Vagina (tissue), 2 donors: ENCODE data around the gene RYR2. TPM values are rescaled to one million over a fixed set of nuclear protein-coding genes. Genes with fewer than 3 reads are reported as not detected.

ENCODE experiments used
- DNase-seq, 2 donors: peaks; one replicate each; pipeline ENCODE4 v3.0.0-alpha.2; 2017; ENCODE audit errors: extremely low spot score in 2 of 2
- H3K27ac ChIP-seq: fragments of 200-600 bp; sonication (generic); one replicate; pipeline ENCODE4 v1.5.1; 2019
- H3K27me3 ChIP-seq: fragments of 200-600 bp; sonication (generic); one replicate; pipeline ENCODE4 v1.5.1; 2019
- H3K36me3 ChIP-seq, 2 donors: fragments of 200-600 bp; sonication (generic); one replicate each; pipeline ENCODE4 v1.5.1; 2017 to 2019
- H3K4me1 ChIP-seq: fragments of 200-600 bp; sonication (generic); one replicate; pipeline ENCODE4 v1.5.1; 2019
- H3K4me3 ChIP-seq, 2 donors: fragments of 200-600 bp; sonication (generic); 1 replicate in 1 of 2; 2 replicates in 1 of 2; pipeline ENCODE4 v1.5.1; 2016 to 2019
- H3K9me3 ChIP-seq: fragments of 200-600 bp; sonication (generic); one replicate; pipeline ENCODE4 v1.5.1; 2019
- POLR2A ChIP-seq, 2 donors: fragments of 450-650 bp; IDR thresholded peaks; one replicate each; pipeline ENCODE4 v1.6.1; 2017; ENCODE audit warnings: antibody characterized with exemption in 2 of 2, mild to moderate bottlenecking in 2 of 2, moderate library complexity in 2 of 2
- POLR2AphosphoS5 ChIP-seq, 2 donors: sonication (generic); formaldehyde crosslinking; IDR thresholded peaks; one replicate each; pipeline ENCODE4 v1.9.0; 2017; ENCODE audit warnings: antibody characterized with exemption in 2 of 2, mild to moderate bottlenecking in 2 of 2, low read depth in 1 of 2; ENCODE audit not compliant: insufficient read depth in 1 of 2
- intact Hi-C: fragments of 100-400 bp; cut with DNase I; formaldehyde crosslinking; loops from one replicate; pipeline ENCODE4 v1.15.1; 2023
- total RNA-seq: library from RNA; depleted of rRNA; stranded (reverse); fragments of >200 nt; gene quantifications from one replicate; pipeline ENCODE4 v1.2.3, GENCODE V29; 2016
- TF ChIP-seq, protein P1 (sequence below), 3 experiments: fragments of 450-650 bp in 2 of 3; fragments of 200-600 bp in 1 of 3; sonication (generic) in 1 of 3; IDR thresholded peaks; one replicate each; pipeline ENCODE4 v1.5.1; 2017 to 2019; ENCODE audit warnings: antibody characterized with exemption in 3 of 3, mild to moderate bottlenecking in 2 of 3, moderate library complexity in 2 of 3

Gene RYR2
- total RNA-seq, 1 donor from 2014 or later = 1.5 TPM

- Histone ChIP-seq H3K9me3 (no peaks in the 10 kb centered on the region), H3K36me3 (no peaks in the 10 kb centered on the region), H3K4me3 (no peak overlapping the region), H3K4me1 (no peaks in the 10 kb centered on the region), H3K27ac (no peak overlapping the region), H3K27me3 (no peaks in the 10 kb centered on the region)
- intact Hi-C loops = no loop called here
- no peak for DNase-seq
- TF ChIP-seq, protein P1, sequence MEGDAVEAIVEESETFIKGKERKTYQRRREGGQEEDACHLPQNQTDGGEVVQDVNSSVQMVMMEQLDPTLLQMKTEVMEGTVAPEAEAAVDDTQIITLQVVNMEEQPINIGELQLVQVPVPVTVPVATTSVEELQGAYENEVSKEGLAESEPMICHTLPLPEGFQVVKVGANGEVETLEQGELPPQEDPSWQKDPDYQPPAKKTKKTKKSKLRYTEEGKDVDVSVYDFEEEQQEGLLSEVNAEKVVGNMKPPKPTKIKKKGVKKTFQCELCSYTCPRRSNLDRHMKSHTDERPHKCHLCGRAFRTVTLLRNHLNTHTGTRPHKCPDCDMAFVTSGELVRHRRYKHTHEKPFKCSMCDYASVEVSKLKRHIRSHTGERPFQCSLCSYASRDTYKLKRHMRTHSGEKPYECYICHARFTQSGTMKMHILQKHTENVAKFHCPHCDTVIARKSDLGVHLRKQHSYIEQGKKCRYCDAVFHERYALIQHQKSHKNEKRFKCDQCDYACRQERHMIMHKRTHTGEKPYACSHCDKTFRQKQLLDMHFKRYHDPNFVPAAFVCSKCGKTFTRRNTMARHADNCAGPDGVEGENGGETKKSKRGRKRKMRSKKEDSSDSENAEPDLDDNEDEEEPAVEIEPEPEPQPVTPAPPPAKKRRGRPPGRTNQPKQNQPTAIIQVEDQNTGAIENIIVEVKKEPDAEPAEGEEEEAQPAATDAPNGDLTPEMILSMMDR (IDR thresholded peaks at IDR 0.05) = no peak
- no peak for TF ChIP-seq POLR2AphosphoS5 (IDR thresholded peaks at IDR 0.05; ENCODE audit: insufficient read depth in 1 of 2, low read depth in 1 of 2)
- TF ChIP-seq POLR2A (IDR thresholded peaks at IDR 0.05) = no peak
These were observed 428.8 kb downstream of the RYR2 start for GRCh38 chr1:237470712-237471338.

DNA sequence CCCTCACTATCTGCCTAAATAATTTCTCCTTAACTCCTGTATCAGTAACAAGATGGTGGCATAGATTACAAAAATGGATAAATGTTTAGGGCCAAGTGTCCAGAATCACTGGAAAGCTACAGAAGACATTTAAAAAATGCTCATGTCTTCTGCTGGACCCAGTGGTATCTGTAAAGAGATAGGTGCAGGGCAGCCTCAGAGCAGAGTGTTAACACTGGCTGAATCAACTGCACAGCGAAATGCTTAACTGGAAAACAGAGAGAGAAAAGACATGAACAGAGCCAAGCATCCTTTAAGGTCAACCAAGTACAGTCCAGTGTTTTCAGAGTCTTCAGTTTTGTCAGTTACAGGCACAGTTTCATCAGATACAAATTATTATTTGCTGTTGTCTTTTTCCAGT lies 429.4 kb downstream of the RYR2 start:
- Histone ChIP-seq H3K4me1 (no peaks in the 10 kb centered on the region), H3K27ac (no peak overlapping the region), H3K9me3 (no peaks in the 10 kb centered on the region), H3K36me3 (no peaks in the 10 kb centered on the region), H3K27me3 (no peaks in the 10 kb centered on the region), H3K4me3 (no peak overlapping the region)
- DNase-seq = no peak
- intact Hi-C loops = no loop called here
- TF ChIP-seq POLR2A (IDR thresholded peaks at IDR 0.05) (no peak), POLR2AphosphoS5 (IDR thresholded peaks at IDR 0.05; ENCODE audit: insufficient read depth in 1 of 2, low read depth in 1 of 2) (no peak)
- TF ChIP-seq, protein P1 (IDR thresholded peaks at IDR 0.05) = no peak

DNA sequence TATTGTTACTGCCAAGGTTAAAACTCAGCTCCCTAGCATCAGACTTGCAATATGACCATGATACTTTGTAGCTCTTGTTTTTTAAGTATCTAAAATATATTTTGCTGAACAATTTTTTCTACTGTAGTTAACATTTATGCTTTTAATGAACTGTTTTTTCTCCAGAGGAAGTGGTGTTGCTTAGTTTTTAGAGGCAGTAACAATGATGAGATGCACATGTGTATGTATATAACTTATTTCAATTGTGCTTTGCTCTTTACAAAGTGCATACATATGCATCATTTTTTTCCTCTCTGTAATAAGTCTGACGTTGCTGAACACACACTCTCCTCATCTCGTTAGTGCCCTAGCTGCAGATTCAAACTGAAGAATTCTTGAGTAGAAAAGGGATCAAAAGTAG lies 430.0 kb downstream of the RYR2 start:
- no peak overlapping the region for H3K27ac ChIP-seq
- no peaks in the 10 kb centered on the region for H3K4me1 ChIP-seq
- TF ChIP-seq POLR2A (IDR thresholded peaks at IDR 0.05) (no peak), POLR2AphosphoS5 (IDR thresholded peaks at IDR 0.05; ENCODE audit: insufficient read depth in 1 of 2, low read depth in 1 of 2) (no peak)
- TF ChIP-seq, protein P1 (IDR thresholded peaks at IDR 0.05) = no peak
- H3K4me3 ChIP-seq = no peak overlapping the region
- no peaks in the 10 kb centered on the region for H3K9me3 ChIP-seq
- no peak for DNase-seq
- intact Hi-C loops = no loop called here
- H3K36me3 ChIP-seq = no peaks in the 10 kb centered on the region
- H3K27me3 ChIP-seq = no peaks in the 10 kb centered on the region

DNA sequence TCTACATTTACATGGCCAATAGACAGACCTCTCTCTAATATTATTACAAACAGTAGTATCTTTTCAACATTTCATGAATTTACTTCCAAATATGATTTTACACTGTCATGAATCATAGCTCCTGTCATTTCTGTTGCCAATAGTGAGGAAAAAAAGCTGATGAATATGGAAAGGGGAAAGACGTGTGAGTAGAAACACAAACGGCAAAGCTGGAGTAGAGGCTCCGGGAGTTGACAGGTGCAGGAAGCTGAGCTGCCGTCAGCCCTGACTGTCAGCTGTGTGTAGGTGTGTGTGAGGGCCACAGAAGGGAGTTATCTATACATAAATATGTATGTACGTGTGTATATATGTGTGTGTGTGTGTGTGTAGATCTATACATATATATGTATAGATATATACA lies 431.9 kb downstream of the RYR2 start:
- intact Hi-C loops = no loop called here
- Histone ChIP-seq H3K27me3 (no peaks in the 10 kb centered on the region), H3K4me1 (no peaks in the 10 kb centered on the region), H3K27ac (no peak overlapping the region), H3K4me3 (no peak overlapping the region), H3K9me3 (no peaks in the 10 kb centered on the region), H3K36me3 (no peaks in the 10 kb centered on the region)
- TF ChIP-seq POLR2A (IDR thresholded peaks at IDR 0.05) (no peak), POLR2AphosphoS5 (IDR thresholded peaks at IDR 0.05; ENCODE audit: insufficient read depth in 1 of 2, low read depth in 1 of 2) (no peak)
- TF ChIP-seq, protein P1 (IDR thresholded peaks at IDR 0.05) = no peak
- DNase-seq = no peak

DNA sequence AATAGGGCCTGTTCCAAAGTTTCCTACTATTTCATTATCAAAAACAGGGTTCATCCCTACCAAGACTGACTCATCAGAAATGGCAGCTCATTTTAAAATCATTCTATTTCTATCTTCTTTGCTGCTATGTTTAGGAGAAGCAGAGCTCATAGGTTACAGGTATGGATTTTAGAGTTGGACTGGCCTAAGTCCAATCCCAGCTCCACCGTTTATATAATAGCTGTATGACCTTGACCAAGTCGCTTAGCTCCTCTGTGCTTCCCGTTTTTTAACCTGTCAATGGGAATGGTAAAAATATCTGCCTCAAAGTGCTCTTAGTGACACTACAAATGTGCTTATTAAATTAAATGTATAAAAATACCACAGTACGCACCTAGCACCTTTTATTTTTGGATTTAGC lies 436.1 kb downstream of the RYR2 start:
- intact Hi-C loops = no loop called here

More for the DNA sequence above, 436.1 kb downstream of the RYR2 start:
- Histone ChIP-seq H3K4me3 (no peak overlapping the region), H3K36me3 (no peaks in the 10 kb centered on the region), H3K9me3 (no peaks in the 10 kb centered on the region), H3K4me1 (no peaks in the 10 kb centered on the region), H3K27me3 (no peaks in the 10 kb centered on the region), H3K27ac (no peak overlapping the region)
- TF ChIP-seq POLR2AphosphoS5 (IDR thresholded peaks at IDR 0.05; ENCODE audit: insufficient read depth in 1 of 2, low read depth in 1 of 2) (no peak), POLR2A (IDR thresholded peaks at IDR 0.05) (no peak)
- TF ChIP-seq, protein P1 (IDR thresholded peaks at IDR 0.05) = no peak
- DNase-seq = no peak
